Measurements from ENCODE around the gene KCNQ1.

The KCNQ1 gene

GRCh38 chr11:2462543-2462985, 17.8 kb downstream of the KCNQ1 start:
- no peak for ATAC-seq

- no peak for ATAC-seq
Measured at GRCh38 chr11:2462986-2463765, 18.4 kb downstream of the KCNQ1 start.

GRCh38 chr11:2463766-2464277, 19.0 kb downstream of the KCNQ1 start:
- ATAC-seq: no peak

- no peak for ATAC-seq
Measured at GRCh38 chr11:2464451-2465165, 19.8 kb downstream of the KCNQ1 start.

- ATAC-seq: no peak
Measured at GRCh38 chr11:2465202-2466068, 20.6 kb downstream of the KCNQ1 start.

- no peak for ATAC-seq
Measured at GRCh38 chr11:2466069-2466801, 21.4 kb downstream of the KCNQ1 start.

- peak; percentile 93 to 98 for ATAC-seq
Measured at GRCh38 chr11:2466869-2467694, 22.3 kb downstream of the KCNQ1 start.

GRCh38 chr11:2467695-2468055, 22.9 kb downstream of the KCNQ1 start:
- no peak for ATAC-seq

GRCh38 chr11:2468363-2469235, 23.8 kb downstream of the KCNQ1 start:
- ATAC-seq: no peak

- ATAC-seq: no peak
Measured at GRCh38 chr11:2470495-2470894, 25.7 kb downstream of the KCNQ1 start.

- ATAC-seq: no peak
Measured at GRCh38 chr11:2471048-2471803, 26.4 kb downstream of the KCNQ1 start.

GRCh38 chr11:2471804-2472096, 26.9 kb downstream of the KCNQ1 start:
- ATAC-seq: no peak

GRCh38 chr11:2472428-2473186, 27.8 kb downstream of the KCNQ1 start:
- no peak for ATAC-seq

- ATAC-seq: no peak
Measured at GRCh38 chr11:2473361-2474058, 28.7 kb downstream of the KCNQ1 start.

- no peak for ATAC-seq
Measured at GRCh38 chr11:2474059-2474901, 29.5 kb downstream of the KCNQ1 start.

- no peak for ATAC-seq
Measured at GRCh38 chr11:2475136-2475918, 30.5 kb downstream of the KCNQ1 start.

GRCh38 chr11:2477254-2477653, 32.4 kb downstream of the KCNQ1 start:
- no peak for ATAC-seq

All from activated CD4-positive, CD25-positive, alpha-beta regulatory T cell treated with anti-CD3 and anti-CD28 coated beads, Interleukin-2, amount 50 U/mL, for 24 hours (primary cell).